Measurements from ENCODE around the gene VSIG8.

Gene VSIG8

DNA sequence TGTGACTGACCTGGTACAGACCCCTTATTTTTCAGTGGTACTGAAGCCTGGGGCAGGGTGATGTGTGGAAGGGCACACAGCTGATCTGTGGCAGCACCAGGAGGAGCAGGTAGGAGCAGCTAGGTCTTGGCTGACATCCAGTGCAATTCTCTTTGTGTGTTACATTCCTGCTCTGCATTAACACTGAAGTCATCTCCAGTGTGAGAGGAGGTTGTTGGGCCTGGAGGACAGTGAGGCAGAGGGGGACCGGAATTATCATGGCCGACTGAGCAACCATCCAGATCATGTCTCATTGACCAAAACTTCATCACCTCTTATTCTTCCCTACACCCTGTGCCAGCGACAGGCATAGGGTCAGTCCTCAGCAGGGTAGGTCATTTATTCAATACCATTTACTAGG is 34.3 kb downstream of the VSIG8 start:
- no peak for DNase-seq

DNA sequence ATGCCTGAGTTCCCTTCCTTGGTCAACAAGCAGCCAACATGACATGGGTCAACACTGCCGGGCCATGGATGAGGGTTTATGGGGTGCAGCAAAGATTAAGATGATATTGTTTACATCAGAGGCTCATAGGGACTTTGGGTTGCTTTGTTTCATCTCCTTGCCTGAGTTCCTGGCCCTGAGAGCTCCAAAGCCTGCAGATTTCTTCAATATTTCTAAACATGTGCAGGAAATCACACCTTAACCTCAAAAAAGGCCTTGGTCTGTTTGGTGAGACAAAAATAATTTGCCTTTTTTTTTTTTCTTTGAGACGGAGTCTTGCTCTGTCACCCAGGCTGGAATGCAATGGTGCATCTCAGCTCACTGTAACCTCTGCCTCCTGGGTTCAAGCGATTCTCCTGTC is 34.9 kb downstream of the VSIG8 start:
- no peak for DNase-seq

DNA sequence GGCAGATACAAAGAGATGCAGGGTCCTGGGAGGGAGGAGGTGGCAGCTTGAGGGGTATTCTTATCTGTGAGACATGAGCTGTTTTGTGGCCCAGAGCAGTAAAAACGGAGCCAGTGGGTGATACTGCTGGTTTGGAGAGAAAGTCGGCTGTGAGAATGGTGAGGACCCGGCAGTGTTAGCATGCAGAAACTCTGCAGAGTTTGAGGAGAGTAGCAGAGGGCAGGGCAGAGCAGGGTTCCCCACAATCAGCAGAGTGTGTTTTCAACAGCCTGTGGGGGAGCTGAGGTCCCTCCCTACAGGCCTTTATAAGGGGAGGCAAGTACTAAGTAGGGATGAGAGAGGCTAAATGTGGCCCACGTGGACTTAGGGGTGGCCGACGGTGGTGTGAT is 35.4 kb downstream of the VSIG8 start:
- no peak for DNase-seq

DNA sequence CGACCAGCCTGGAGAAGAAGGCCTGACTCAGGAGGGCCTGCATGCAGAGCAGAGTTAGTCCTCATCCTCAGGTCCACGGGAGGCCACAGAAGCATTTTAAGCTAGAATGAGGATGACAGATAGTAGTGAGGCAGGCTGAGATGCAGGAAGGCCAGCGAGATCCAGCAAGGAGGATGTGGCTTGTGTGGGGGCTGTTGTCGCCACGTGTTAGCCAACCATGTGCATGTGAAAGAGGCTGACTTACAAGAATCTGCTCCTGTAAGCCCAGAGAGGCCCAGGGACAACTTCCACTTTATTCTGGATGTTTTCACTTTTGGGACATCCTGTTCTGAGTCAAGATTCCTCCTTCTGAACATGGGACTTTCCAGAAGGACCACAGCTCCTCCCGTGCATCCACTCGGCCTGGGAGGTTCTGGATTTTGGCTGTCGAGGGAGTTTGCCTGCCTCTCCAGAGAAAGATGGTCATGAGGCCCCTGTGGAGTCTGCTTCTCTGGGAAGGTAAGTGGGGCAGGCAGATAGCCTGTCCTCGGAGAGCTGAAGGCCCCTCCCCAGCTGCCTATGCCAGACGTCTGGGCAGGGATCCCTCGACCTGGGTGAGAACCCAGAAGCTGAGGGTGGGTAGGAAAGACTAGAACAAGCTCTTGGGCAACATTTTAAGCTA is 35.9 kb downstream of the VSIG8 start, which contains the start of gene SLAMF8:
Gene SLAMF8 (plus strand): TSS at position 433 of the 661 bp plus-strand sequence. CDS start 26 bp downstream, at position 459.
- DNase-seq: no peak

DNA sequence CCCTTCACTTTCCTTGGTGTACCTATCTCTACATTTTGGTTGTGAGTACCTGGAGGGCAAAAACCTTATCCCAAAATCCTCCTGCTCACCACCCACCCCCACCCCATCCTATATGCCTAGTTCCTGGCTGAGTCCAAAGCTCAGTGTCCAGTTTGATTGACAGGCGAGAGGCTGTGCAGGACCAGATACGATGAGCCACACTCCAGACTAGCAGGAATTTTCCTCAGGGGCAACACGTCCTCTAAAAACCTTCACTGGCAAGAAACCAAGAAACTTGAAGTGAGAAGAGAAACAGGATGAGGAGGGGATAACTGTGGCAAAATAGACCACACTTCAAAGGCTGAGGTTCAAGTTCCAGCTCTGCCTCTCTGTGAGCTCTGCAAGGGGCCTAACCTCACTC is 36.9 kb downstream of the VSIG8 start:
- no peak for DNase-seq

DNA sequence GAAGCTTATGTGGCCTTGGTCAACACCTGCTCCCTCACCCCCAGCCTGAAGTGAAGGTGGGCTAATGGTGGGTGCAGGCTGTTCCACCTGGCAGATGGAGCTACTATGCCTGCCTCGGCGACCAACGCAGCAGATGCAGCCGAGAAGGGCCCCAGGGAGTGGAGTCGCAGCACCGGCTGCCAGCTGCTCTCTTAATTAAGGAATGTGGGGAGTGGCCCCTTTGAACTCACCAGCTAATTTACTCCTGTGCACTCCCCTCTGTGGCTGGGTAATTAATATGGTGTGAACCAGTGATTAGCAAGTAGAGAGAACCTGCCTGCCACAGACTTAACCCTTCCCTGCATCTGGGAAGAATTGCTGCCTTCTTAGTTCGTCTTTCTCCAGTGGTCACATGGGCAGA is 39.1 kb downstream of the VSIG8 start:
- peak; percentile 40 for DNase-seq

DNA sequence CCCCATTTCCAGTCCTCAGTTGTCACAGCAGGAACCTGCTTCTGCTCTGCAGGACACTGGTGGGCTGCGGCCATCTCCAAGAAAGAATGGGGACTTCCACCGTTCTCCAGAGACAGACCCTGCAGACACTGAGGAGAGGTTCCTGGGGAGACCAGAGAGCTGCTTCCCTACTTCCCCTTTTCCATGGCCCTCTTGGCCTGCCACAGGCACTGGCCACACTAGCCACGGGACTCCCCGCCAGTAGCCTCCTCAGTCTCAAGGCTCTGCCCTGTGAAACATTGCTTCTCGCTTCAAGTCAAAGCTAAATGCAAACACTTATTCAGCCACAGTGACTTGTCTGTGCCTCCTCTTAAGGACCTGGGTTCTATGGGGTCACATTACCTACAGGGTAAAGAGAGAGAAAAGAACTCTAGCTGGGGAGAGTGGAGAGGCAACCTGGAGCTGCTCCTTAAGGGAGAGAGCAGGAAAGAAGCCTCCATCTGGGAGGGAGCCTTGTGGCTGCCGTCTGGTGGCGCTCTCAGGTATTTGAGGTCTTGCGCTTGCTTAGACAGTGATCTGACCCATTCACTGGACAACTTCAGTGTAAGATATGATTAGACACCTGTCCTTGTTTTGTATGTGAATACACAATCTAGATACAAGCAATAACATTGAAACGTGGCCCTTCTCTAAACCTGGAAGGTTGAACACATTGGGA is 41.1 kb downstream of the VSIG8 start:
- no peak for DNase-seq

DNA sequence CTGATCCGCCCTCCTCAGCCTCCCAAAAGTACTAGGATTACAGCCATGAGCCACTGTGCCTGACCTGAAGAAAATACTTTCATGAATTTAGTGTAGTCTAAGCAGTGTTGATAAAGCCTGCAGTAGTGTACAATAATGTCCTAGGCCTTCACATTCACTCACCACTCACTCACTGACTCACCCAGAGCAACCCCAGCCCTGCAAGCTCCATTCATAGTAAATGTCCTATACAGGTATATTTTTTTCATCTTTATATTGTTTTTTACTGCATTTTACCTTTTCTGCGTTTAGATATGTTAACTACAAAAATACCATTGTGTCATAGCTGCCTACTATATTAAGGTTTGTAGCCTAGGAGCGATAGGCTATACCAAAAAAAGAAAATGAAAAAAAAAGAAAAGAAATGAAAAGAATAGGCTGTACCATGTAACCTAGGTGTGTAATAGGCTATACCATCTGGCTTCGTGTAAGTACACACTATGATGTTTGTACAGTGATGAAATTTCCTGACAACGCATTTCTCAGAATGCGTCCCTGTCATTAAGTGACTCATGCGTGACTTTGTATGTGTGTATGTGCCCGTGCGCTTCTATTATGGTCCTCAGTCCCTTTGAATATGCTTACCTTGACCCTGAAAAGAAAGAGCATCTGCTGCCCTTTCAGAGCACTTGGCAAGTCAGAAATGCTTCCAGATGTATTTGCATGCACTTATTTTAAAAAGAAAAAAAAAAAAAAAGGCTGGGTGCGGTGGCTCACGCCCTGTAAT is 45.0 kb downstream of the VSIG8 start:
- peak; percentile 93 for DNase-seq

DNA sequence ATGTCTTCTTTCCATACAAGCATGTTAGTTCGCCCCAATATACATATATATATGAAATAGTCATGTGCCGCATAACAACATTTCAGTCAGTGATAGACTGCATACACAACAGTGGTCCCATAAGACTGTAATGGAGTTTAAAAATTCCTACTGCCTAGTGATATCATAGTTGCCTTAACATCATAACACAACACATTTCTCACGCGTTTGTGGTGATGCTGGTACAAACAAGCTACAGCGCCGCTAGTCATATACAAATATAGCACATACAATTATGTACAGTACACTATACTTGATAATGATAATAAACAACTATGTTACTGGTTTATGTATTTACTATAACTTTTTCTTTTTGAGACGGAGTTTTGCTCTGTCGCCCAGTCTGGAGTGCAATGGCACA is 46.5 kb downstream of the VSIG8 start:
- no peak for DNase-seq

DNA sequence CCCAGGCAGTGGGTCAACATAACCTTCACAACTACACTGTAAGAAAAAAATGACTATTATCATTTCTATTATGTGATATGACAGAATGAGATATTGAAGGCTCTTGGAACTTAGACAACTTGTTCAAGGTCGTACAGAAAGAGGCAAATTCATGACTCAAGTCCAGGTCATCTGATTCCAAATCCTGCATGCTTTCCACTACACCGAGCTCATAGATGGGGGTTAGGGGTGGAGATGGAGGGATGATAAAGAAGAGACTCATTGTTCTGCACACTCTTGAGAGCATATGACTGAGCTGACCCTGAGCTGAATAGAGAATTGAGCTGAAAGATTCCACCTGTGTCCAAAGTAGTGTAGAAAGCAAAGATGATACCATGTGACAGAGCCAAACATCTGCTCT is 57.5 kb downstream of the VSIG8 start:
- DNase-seq: no peak
